IPS-NIHi7 (cell line): ENCODE measurements around the gene HBM.
"Not testable (repeated sequence)": the region's sequence is repeated elsewhere in the genome, so short reads cannot be mapped to it uniquely, and the experiment has no call there.

ENCODE experiments used
- DNase-seq: peaks from one replicate; pipeline ENCODE4 v3.0.0; 2012; ENCODE audit warnings: mixed read lengths; ENCODE audit errors: extremely low spot score

HBM gene

DNA sequence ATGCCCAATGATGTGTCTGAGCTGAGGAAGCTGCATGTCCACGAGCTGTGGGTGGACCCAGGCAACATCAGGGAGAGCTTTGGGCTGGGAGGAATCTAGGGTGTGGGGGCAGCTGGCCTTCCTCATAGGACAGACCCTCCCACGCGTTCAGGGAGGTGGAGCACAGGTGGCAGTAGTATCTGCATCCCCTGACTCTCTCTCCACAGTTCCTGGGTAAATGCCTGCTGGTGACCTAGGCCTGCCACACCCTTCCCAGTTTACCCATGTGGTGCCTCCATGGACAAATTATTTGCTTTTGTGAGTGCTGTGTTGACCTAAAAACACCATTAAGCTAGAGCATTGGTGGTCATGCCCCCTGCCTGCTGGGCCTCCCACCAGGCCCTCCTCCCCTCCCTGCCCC, 3.2 kb downstream of the HBM start:
- no peak for DNase-seq

DNA sequence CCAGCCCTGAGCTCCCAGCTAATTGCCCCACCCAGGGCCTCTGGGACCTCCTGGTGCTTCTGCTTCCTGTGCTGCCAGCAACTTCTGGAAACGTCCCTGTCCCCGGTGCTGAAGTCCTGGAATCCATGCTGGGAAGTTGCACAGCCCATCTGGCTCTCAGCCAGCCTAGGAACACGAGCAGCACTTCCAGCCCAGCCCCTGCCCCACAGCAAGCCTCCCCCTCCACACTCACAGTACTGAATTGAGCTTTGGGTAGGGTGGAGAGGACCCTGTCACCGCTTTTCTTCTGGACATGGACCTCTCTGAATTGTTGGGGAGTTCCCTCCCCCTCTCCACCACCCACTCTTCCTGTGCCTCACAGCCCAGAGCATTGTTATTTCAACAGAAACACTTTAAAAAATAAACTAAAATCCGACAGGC, 4.3 kb downstream of the HBM start:
- DNase-seq = not testable (repeated sequence)

DNA sequence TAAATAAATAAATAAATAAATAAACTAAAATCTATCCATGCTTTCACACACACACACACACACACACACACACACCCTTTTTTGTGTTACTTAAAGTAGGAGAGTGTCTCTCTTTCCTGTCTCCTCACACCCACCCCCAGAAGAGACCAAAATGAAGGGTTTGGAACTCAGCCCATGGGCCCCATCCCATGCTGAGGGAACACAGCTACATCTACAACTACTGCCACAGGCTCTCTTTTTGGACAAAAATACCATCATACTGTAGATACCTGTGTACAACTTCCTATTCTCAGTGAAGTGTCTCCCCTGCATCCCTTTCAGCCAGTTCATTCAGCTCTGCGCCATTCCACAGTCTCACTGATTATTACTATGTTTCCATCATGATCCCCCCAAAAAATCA, 5.0 kb downstream of the HBM start:
- no peak for DNase-seq

DNA sequence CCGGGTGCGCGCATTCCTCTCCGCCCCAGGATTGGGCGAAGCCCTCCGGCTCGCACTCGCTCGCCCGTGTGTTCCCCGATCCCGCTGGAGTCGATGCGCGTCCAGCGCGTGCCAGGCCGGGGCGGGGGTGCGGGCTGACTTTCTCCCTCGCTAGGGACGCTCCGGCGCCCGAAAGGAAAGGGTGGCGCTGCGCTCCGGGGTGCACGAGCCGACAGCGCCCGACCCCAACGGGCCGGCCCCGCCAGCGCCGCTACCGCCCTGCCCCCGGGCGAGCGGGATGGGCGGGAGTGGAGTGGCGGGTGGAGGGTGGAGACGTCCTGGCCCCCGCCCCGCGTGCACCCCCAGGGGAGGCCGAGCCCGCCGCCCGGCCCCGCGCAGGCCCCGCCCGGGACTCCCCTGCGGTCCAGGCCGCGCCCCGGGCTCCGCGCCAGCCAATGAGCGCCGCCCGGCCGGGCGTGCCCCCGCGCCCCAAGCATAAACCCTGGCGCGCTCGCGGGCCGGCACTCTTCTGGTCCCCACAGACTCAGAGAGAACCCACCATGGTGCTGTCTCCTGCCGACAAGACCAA, 6.7 kb downstream of the HBM start, which contains the start of gene HBA2:
Gene HBA2, plus strand, starts transcription at position 503 of the 568 bp plus-strand sequence. Its CDS starts 37 bp downstream, at position 540.
- DNase-seq = not testable (repeated sequence)

DNA sequence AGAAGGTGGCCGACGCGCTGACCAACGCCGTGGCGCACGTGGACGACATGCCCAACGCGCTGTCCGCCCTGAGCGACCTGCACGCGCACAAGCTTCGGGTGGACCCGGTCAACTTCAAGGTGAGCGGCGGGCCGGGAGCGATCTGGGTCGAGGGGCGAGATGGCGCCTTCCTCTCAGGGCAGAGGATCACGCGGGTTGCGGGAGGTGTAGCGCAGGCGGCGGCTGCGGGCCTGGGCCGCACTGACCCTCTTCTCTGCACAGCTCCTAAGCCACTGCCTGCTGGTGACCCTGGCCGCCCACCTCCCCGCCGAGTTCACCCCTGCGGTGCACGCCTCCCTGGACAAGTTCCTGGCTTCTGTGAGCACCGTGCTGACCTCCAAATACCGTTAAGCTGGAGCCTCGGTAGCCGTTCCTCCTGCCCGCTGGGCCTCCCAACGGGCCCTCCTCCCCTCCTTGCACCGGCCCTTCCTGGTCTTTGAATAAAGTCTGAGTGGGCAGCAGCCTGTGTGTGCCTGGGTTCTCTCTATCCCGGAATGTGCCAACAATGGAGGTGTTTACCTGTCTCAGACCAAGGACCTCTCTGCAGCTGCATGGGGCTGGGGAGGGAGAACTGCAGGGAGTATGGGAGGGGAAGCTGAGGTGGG, 7.6 kb downstream of the HBM start:
- DNase-seq = not testable (repeated sequence)

DNA sequence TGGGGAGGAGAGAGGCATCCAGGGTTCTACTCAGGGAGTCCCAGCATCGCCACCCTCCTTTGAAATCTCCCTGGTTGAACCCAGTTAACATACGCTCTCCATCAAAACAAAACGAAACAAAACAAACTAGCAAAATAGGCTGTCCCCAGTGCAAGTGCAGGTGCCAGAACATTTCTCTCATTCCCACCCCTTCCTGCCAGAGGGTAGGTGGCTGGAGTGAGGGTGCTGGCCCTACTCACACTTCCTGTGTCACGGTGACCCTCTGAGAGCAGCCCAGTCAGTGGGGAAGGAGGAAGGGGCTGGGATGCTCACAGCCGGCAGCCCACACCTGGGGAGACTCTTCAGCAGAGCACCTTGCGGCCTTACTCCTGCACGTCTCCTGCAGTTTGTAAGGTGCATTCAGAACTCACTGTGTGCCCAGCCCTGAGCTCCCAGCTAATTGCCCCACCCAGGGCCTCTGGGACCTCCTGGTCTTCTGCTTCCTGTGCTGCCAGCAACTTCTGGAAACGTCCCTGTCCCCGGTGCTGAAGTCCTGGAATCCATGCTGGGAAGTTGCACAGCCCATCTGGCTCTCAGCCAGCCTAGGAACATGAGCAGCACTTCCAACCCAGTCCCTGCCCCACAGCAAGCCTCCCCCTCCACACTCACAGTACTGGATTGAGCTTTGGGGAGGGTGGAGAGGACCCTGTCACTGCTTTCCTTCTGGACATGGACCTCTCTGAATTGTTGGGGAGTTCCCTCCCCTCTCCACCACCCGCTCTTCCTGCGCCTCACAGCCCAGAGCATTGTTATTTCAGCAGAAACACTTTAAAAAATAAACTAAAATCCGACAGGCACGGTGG, 8.4 kb downstream of the HBM start:
- not testable (repeated sequence) for DNase-seq

DNA sequence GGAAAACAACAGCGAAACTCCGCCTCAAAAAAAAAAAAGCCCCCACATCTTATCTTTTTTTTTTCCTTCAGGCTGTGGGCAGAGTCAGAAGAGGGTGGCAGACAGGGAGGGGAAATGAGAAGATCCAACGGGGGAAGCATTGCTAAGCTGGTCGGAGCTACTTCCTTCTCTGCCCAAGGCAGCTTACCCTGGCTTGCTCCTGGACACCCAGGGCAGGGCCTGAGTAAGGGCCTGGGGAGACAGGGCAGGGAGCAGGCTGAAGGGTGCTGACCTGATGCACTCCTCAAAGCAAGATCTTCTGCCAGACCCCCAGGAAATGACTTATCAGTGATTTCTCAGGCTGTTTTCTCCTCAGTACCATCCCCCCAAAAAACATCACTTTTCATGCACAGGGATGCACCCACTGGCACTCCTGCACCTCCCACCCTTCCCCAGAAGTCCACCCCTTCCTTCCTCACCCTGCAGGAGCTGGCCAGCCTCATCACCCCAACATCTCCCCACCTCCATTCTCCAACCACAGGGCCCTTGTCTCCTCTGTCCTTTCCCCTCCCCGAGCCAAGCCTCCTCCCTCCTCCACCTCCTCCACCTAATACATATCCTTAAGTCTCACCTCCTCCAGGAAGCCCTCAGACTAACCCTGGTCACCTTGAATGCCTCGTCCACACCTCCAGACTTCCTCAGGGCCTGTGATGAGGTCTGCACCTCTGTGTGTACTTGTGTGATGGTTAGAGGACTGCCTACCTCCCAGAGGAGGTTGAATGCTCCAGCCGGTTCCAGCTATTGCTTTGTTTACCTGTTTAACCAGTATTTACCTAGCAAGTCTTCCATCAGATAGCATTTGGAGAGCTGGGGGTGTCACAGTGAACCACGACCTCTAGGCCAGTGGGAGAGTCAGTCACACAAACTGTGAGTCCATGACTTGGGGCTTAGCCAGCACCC, 9.5 kb downstream of the HBM start:
- DNase-seq = no peak

DNA sequence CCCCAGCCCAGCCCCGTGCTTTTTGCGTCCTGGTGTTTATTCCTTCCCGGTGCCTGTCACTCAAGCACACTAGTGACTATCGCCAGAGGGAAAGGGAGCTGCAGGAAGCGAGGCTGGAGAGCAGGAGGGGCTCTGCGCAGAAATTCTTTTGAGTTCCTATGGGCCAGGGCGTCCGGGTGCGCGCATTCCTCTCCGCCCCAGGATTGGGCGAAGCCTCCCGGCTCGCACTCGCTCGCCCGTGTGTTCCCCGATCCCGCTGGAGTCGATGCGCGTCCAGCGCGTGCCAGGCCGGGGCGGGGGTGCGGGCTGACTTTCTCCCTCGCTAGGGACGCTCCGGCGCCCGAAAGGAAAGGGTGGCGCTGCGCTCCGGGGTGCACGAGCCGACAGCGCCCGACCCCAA, 10.2 kb downstream of the HBM start:
- DNase-seq = not testable (repeated sequence)

DNA sequence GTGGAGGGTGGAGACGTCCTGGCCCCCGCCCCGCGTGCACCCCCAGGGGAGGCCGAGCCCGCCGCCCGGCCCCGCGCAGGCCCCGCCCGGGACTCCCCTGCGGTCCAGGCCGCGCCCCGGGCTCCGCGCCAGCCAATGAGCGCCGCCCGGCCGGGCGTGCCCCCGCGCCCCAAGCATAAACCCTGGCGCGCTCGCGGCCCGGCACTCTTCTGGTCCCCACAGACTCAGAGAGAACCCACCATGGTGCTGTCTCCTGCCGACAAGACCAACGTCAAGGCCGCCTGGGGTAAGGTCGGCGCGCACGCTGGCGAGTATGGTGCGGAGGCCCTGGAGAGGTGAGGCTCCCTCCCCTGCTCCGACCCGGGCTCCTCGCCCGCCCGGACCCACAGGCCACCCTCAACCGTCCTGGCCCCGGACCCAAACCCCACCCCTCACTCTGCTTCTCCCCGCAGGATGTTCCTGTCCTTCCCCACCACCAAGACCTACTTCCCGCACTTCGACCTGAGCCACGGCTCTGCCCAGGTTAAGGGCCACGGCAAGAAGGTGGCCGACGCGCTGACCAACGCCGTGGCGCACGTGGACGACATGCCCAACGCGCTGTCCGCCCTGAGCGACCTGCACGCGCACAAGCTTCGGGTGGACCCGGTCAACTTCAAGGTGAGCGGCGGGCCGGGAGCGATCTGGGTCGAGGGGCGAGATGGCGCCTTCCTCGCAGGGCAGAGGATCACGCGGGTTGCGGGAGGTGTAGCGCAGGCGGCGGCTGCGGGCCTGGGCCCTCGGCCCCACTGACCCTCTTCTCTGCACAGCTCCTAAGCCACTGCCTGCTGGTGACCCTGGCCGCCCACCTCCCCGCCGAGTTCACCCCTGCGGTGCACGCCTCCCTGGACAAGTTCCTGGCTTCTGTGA, 11.0 kb downstream of the HBM start, which contains the start of gene HBA1:
Gene HBA1, plus strand, starts transcription at position 204 of the 906 bp plus-strand sequence. Its CDS starts 37 bp downstream, at position 241.
- not testable (repeated sequence) for DNase-seq

DNA sequence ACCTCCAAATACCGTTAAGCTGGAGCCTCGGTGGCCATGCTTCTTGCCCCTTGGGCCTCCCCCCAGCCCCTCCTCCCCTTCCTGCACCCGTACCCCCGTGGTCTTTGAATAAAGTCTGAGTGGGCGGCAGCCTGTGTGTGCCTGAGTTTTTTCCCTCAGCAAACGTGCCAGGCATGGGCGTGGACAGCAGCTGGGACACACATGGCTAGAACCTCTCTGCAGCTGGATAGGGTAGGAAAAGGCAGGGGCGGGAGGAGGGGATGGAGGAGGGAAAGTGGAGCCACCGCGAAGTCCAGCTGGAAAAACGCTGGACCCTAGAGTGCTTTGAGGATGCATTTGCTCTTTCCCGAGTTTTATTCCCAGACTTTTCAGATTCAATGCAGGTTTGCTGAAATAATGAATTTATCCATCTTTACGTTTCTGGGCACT, 11.6 kb downstream of the HBM start:
- DNase-seq = no peak

DNA sequence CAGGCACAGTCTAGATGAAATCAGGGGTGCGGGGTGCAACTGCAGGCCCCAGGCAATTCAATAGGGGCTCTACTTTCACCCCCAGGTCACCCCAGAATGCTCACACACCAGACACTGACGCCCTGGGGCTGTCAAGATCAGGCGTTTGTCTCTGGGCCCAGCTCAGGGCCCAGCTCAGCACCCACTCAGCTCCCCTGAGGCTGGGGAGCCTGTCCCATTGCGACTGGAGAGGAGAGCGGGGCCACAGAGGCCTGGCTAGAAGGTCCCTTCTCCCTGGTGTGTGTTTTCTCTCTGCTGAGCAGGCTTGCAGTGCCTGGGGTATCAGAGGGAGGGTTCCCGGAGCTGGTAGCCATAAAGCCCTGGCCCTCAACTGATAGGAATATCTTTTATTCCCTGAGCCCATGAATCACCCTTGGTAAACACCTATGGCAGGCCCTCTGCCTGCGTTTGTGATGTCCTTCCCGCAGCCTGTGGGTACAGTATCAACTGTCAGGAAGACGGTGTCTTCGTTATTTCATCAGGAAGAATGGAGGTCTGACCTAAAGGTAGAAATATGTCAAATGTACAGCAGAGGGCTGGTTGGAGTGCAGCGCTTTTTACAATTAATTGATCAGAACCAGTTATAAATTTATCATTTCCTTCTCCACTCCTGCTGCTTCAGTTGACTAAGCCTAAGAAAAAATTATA, 12.3 kb downstream of the HBM start:
- DNase-seq = no peak

DNA sequence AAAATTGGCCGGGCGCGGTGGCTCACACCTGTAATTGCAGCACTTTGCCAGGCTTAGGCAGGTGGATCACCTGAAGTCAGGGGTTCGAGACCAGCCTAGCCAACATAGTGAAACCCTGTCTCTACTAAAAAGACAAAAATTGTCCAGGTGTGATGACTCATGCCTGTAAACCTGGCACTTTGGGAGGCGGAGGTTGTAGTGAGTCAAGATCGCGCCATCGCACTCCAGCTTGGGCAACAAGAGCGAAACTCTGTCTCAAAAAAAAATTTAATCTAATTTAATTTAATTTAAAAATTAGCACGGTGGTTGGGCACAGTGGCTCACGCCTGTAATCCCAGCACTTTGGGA, 12.9 kb downstream of the HBM start:
- DNase-seq = no peak

DNA sequence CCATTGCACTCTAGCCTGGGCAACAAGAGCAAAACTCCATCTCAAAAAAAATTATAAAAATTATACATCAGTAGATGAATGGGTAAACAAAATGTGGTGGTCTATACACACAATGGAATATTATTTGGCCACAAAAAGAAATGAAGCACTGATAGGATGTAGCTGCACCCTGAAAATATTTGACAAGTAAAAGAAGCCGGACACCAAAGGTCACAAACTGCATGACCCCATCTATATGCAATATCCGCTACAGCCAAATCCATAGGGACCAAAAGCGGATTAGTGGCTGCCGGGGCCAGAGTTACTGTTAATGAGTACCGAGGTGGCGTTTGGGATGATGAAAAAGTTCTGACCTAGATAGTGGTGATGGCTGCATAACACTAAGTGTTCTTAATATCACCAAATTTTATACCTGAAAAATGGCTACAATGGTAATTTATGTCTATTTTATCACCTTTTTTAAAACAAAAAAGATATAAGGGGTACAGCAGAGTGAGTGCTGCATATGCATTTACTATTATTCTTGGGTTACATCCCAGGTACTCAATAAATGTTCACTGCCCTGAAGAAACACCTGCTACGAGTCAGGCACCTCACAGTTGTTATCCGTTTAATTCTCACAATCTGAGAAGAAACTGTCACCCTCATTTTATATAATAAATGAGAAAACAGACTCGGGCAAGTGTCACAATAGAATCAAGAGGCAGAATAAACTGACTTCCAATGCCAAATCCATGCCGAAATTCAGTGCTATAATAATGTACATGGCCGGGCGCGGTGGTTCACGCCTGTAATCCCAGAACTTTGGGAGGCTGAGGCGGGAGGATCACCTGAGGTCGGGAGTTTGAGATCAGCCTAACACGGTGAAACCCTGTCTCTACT, 13.7 kb downstream of the HBM start:
- DNase-seq = no peak

DNA sequence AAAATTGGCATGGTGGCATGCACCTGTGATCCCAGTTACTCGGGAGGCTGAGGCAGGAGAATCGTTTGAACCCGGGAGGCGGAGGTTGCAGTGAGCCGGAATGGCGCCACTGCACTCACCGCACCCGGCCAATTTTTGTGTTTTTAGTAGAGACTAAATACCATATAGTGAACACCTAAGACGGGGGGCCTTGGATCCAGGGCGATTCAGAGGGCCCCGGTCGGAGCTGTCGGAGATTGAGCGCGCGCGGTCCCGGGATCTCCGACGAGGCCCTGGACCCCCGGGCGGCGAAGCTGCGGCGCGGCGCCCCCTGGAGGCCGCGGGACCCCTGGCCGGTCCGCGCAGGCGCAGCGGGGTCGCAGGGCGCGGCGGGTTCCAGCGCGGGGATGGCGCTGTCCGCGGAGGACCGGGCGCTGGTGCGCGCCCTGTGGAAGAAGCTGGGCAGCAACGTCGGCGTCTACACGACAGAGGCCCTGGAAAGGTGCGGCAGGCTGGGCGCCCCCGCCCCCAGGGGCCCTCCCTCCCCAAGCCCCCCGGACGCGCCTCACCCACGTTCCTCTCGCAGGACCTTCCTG, 14.4 kb downstream of the HBM start, which contains the start of gene HBQ1:
Gene HBQ1, plus strand, starts transcription at position 359 of the 575 bp plus-strand sequence. Its CDS starts 28 bp downstream, at position 387.
- DNase-seq = peak; percentile 83

DNA sequence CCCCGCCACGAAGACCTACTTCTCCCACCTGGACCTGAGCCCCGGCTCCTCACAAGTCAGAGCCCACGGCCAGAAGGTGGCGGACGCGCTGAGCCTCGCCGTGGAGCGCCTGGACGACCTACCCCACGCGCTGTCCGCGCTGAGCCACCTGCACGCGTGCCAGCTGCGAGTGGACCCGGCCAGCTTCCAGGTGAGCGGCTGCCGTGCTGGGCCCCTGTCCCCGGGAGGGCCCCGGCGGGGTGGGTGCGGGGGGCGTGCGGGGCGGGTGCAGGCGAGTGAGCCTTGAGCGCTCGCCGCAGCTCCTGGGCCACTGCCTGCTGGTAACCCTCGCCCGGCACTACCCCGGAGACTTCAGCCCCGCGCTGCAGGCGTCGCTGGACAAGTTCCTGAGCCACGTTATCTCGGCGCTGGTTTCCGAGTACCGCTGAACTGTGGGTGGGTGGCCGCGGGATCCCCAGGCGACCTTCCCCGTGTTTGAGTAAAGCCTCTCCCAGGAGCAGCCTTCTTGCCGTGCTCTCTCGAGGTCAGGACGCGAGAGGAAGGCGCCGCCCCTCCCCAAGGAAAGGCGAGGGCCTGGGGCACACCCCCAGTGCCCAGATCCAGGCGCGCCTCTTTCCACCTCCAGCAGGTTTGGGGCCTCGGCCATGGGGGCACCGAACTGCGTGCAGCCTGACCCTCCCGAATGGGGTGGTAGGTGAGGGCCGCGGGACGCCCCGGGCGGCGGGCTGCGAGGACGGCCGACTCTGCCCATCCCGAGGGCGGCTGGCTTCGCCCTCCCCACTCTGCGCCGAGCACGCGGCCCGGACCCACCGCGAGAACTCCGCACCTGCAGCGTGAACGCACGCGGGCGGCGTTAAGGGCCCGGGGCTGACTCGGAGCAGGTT, 15.1 kb downstream of the HBM start:
- peak; percentile 94 for DNase-seq

DNA sequence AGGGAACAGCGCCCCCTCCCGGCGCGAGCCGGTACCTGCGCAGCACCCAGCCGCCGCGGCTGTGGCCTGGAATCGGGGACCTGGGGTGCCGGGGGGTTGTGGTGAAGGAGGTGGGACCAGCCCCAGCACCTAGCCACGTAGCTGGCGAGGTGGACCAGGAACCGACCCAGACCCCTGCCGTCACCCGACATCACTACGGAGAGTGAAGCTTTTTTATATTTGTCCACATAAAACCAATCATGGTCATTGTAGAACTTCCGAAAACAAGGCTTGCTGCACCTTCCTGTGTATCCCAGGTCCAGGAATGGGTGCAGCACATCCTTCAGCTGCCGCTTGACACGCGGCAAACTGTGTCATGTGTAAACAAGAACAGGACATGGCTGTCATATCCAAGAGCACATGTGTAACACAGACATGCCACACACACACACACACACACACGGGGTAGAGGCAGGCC, 15.8 kb downstream of the HBM start:
- no peak for DNase-seq

DNA sequence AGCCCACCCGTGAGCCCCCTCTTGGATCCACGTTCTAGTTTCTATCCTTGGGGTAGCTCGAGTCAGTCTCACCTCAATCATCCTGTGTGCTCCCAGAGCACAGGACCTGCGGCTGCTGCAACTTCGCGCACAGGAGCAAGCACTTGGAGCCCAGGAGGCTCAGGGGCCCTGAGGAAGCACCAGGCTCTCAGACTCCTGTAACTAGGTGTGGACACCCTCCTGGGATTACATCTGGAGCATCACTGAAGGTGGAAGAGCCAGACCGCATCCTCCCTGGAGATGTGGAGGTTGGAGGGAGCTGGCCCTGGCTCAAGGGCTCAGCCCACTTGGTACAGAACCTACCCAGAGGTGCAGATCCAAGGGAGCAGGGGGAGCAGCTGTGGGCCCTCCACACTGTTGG, 17.2 kb downstream of the HBM start:
- DNase-seq = no peak
